ENCODE data around the gene PANX2.

Gene PANX2

GRCh38 chr22:50227579-50228215, 57.2 kb downstream of the PANX2 start:
- no peak overlapping the region for H3K4me3 ChIP-seq (replicated peaks; ENCODE audit: low read depth, low read length)
- no peak for TF ChIP-seq CTCF (IDR thresholded peaks at IDR 0.05; ENCODE audit: low read length, missing control alignments)
- no peak for DNase-seq (ENCODE audit: low read depth)

GRCh38 chr22:50228366-50228765, 57.8 kb downstream of the PANX2 start:
- no peak overlapping the region for H3K4me3 ChIP-seq (replicated peaks; ENCODE audit: low read depth, low read length)
- TF ChIP-seq CTCF (IDR thresholded peaks at IDR 0.05; ENCODE audit: low read length, missing control alignments) = no peak
- DNase-seq (ENCODE audit: low read depth) = no peak

- no peak overlapping the region for H3K4me3 ChIP-seq (replicated peaks; ENCODE audit: low read depth, low read length)
- no peak for TF ChIP-seq CTCF (IDR thresholded peaks at IDR 0.05; ENCODE audit: low read length, missing control alignments)
- DNase-seq (ENCODE audit: low read depth) = no peak
Observed at GRCh38 chr22:50229370-50229769, 58.8 kb downstream of the PANX2 start.
